Glomerular endothelial cell (primary cell): ENCODE data around the gene TBC1D22A. TPM values are rescaled to one million over a fixed set of nuclear protein-coding genes. Genes with fewer than 3 reads are reported as not detected.

ENCODE experiments used
- DNase-seq: peaks from one replicate; pipeline ENCODE4 v3.0.0-alpha.2; 2011; ENCODE audit warnings: low read depth, low spot score; ENCODE audit errors: extremely low read depth
- total RNA-seq: library from RNA; depleted of rRNA; stranded (reverse); fragments of >200 nt; gene quantifications from 2 replicates; pipeline ENCODE4 v1.2.3, GENCODE V29; 2015

Gene TBC1D22A
- total RNA-seq, 1 donor from 2014 or later, result 38.7 TPM

- no peak for DNase-seq
Observed at GRCh38 chr22:46737105-46737975, 25.1 kb upstream of the TBC1D22A start.

- DNase-seq, result no peak
Observed at GRCh38 chr22:46737976-46738646, 24.3 kb upstream of the TBC1D22A start, which contains the start of gene CERK. Gene CERK (minus strand): TSS chr22:46738252. CDS start chr22:46738148, 104 bp downstream.

GRCh38 chr22:46738647-46739093, 23.8 kb upstream of the TBC1D22A start:
- DNase-seq, result no peak

GRCh38 chr22:46739094-46739870, 23.2 kb upstream of the TBC1D22A start:
- DNase-seq, result no peak

GRCh38 chr22:46740910-46741780, 21.3 kb upstream of the TBC1D22A start:
- DNase-seq, result no peak

- DNase-seq, result no peak
Observed at GRCh38 chr22:46741974-46742519, 20.4 kb upstream of the TBC1D22A start.

GRCh38 chr22:46742576-46743221, 19.8 kb upstream of the TBC1D22A start:
- DNase-seq, result no peak

- no peak for DNase-seq
Observed at GRCh38 chr22:46744581-46744980, 17.9 kb upstream of the TBC1D22A start.

- DNase-seq, result no peak
Observed at GRCh38 chr22:46746192-46746591, 16.3 kb upstream of the TBC1D22A start.

GRCh38 chr22:46746620-46747019, 15.8 kb upstream of the TBC1D22A start:
- DNase-seq, result no peak

- no peak for DNase-seq
Observed at GRCh38 chr22:46747646-46748045, 14.8 kb upstream of the TBC1D22A start.

- no peak for DNase-seq
Observed at GRCh38 chr22:46748206-46748907, 14.1 kb upstream of the TBC1D22A start.

- no peak for DNase-seq
Observed at GRCh38 chr22:46748908-46749675, 13.4 kb upstream of the TBC1D22A start.

GRCh38 chr22:46749682-46750529, 12.5 kb upstream of the TBC1D22A start:
- DNase-seq, result no peak

- no peak for DNase-seq
Observed at GRCh38 chr22:46750530-46750800, 12.0 kb upstream of the TBC1D22A start.

GRCh38 chr22:46750863-46751443, 11.5 kb upstream of the TBC1D22A start:
- DNase-seq, result no peak
